Muscle of leg (tissue), 11 donors: Measurements from ENCODE around the gene CAMTA1. TPM values are rescaled to one million over a fixed set of nuclear protein-coding genes. Genes with fewer than 3 reads are reported as not detected.

ENCODE experiments used
- DNase-seq: peaks from one replicate; pipeline ENCODE4 v3.0.0; 2013
- H3K27ac ChIP-seq: one replicate; pipeline ENCODE4 v1.5.1; 2013; ENCODE audit warnings: mild to moderate bottlenecking, low read length, control low read depth
- H3K27me3 ChIP-seq: one replicate; pipeline ENCODE4 v1.6.1; 2013; ENCODE audit warnings: low read length; ENCODE audit not compliant: control insufficient read depth, insufficient read depth
- H3K36me3 ChIP-seq: one replicate; pipeline ENCODE4 v1.6.1; 2013; ENCODE audit warnings: low read length; ENCODE audit not compliant: control insufficient read depth, insufficient read depth
- H3K4me1 ChIP-seq: one replicate; pipeline ENCODE4 v1.6.1; 2013; ENCODE audit warnings: low read length; ENCODE audit not compliant: control insufficient read depth, insufficient read depth
- H3K4me3 ChIP-seq: one replicate; pipeline ENCODE4 v1.5.1; 2013; ENCODE audit warnings: low read length, control low read depth
- H3K9me3 ChIP-seq: replicated peaks from 2 replicates; pipeline ENCODE4 v1.6.1; 2013; ENCODE audit warnings: low read depth, low read length; ENCODE audit not compliant: control insufficient read depth
- WGBS: methylation state at CpG from one replicate; pipeline ENCODE4 v1.1.5; 2013; ENCODE audit warnings: missing lambda C conversion rate; ENCODE audit not compliant: insufficient coverage; 5-methylcytosine and 5-hydroxymethylcytosine counted together
- polyA plus RNA-seq, 8 donors: library from polyadenylated mRNA; unstranded; fragments of 120-200 nt; gene quantifications; one replicate each; pipeline versions ENCODE4 v1.2.1 to v1.2.3, GENCODE V29; 2013; ENCODE audit warnings: inconsistent platforms in 1 of 8, low replicate concordance in 1 of 8; ENCODE audit not compliant: insufficient read length in 8 of 8, insufficient read depth in 1 of 8
- total RNA-seq: library from RNA; stranded (reverse); fragments of 120-200 nt; gene quantifications from one replicate; pipeline ENCODE4 v1.2.4, GENCODE V29; 2013

Gene CAMTA1
- total and polyA plus RNA-seq, 9 donors: 36.4 to 56.4 (median 47.7) TPM

- H3K36me3 ChIP-seq: no peaks in the 10 kb centered on the region
- WGBS: 20% methylated on average over 2 of the region's 3 CpGs
- peaks cover 40% of the 10 kb centered on the region for H3K4me1 ChIP-seq
- no peak overlapping the region for H3K4me3 ChIP-seq
- H3K27ac ChIP-seq: peak overlapping the region; percentile 21
- H3K9me3 ChIP-seq: no peaks in the 10 kb centered on the region
- H3K27me3 ChIP-seq: peaks cover 4% of the 10 kb centered on the region
- peak; percentile 64 for DNase-seq
These were observed 857.7 kb downstream of the CAMTA1 start for GRCh38 chr1:7642781-7643529.

- Histone ChIP-seq H3K4me3 (no peak overlapping the region), H3K27ac (peak overlapping the region; percentile 21), H3K27me3 (peaks cover 8% of the 10 kb centered on the region), H3K4me1 (peaks cover 42% of the 10 kb centered on the region), H3K9me3 (no peaks in the 10 kb centered on the region), H3K36me3 (no peaks in the 10 kb centered on the region)
- peak; percentile 86 for DNase-seq
- 31% methylated on average over 10 of the region's 11 CpGs for WGBS
These were observed 858.3 kb downstream of the CAMTA1 start for GRCh38 chr1:7643530-7643929.

- H3K4me1 ChIP-seq: peaks cover 48% of the 10 kb centered on the region
- no CpG with 5 or more reads among the region's 3 CpGs for WGBS
These were observed 858.8 kb downstream of the CAMTA1 start for GRCh38 chr1:7644086-7644485.

DNA sequence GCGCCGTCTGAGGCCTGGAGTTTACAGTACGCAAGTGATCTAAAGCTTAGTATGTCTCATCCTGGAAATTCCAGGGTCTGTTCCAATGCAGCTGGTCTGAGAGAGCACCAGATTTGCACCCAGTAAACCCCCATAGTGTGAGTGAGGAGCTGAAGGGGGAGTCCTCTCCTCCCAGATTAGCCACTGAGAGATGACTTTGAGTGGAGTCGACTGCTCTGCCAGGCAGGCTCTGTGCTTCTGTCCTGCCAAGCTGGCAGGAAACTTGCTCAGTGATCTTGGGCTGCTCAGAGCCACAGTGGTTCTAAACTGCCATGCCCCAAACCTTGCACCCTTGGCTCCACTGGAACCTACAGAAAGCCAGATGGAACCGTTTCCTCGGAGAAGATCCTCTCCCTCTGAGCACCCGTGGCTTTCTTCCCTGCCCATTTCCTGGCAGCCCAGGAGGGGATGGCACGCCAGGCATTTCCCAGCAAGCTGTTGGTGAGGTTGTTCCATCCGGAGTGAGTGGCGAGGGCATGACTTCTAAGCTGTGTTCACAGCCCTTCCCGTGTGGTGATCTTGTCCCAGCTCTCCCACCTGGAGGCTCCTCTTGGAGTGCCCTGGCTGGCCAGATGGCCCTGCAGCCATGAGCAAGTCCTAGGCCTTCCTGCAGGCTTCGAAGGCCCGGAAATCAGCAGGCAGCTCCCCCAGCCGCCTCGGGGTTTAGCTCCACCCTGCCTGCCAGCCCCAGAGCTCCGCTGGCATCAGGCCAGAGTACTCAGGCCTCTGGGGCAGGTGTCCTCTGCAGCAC is 859.9 kb downstream of the CAMTA1 start:
- 62% methylated on average over 10 of the region's 16 CpGs for WGBS
- Histone ChIP-seq H3K4me3 (no peak overlapping the region), H3K27me3 (peaks cover 13% of the 10 kb centered on the region), H3K4me1 (peaks cover 52% of the 10 kb centered on the region), H3K27ac (peak overlapping the region; percentile 13), H3K36me3 (no peaks in the 10 kb centered on the region), H3K9me3 (no peaks in the 10 kb centered on the region)
- DNase-seq: peak; percentile 54

More at GRCh38 chr1:7644086-7644485, 858.8 kb downstream of the CAMTA1 start:
- Histone ChIP-seq H3K27me3 (peaks cover 10% of the 10 kb centered on the region), H3K4me3 (no peak overlapping the region), H3K9me3 (no peaks in the 10 kb centered on the region), H3K27ac (no peak overlapping the region), H3K36me3 (no peaks in the 10 kb centered on the region)
- no peak for DNase-seq

GRCh38 chr1:7645751-7646048 is 860.4 kb downstream of the CAMTA1 start:
- DNase-seq: no peak
- WGBS: no CpG with 5 or more reads among the region's 7 CpGs
- Histone ChIP-seq H3K9me3 (no peaks in the 10 kb centered on the region), H3K4me3 (no peak overlapping the region), H3K27me3 (peaks cover 15% of the 10 kb centered on the region), H3K4me1 (peaks cover 52% of the 10 kb centered on the region), H3K36me3 (no peaks in the 10 kb centered on the region), H3K27ac (no peak overlapping the region)

GRCh38 chr1:7646164-7646563 is 860.9 kb downstream of the CAMTA1 start:
- no peak overlapping the region for H3K4me3 ChIP-seq
- WGBS: 87% methylated on average over 3 of the region's 3 CpGs
- no peaks in the 10 kb centered on the region for H3K9me3 ChIP-seq
- H3K4me1 ChIP-seq: peaks cover 52% of the 10 kb centered on the region
- DNase-seq: no peak
- no peak overlapping the region for H3K27ac ChIP-seq
- H3K27me3 ChIP-seq: peaks cover 17% of the 10 kb centered on the region
- H3K36me3 ChIP-seq: no peaks in the 10 kb centered on the region

GRCh38 chr1:7646981-7647901 is 862.0 kb downstream of the CAMTA1 start:
- H3K27me3 ChIP-seq: peaks cover 20% of the 10 kb centered on the region
- H3K4me1 ChIP-seq: peaks cover 49% of the 10 kb centered on the region
- H3K4me3 ChIP-seq: no peak overlapping the region
- no peaks in the 10 kb centered on the region for H3K9me3 ChIP-seq
- WGBS: 35% methylated on average over 27 of the region's 30 CpGs
- no peaks in the 10 kb centered on the region for H3K36me3 ChIP-seq
- no peak overlapping the region for H3K27ac ChIP-seq
- DNase-seq: peak; percentile 59

DNA sequence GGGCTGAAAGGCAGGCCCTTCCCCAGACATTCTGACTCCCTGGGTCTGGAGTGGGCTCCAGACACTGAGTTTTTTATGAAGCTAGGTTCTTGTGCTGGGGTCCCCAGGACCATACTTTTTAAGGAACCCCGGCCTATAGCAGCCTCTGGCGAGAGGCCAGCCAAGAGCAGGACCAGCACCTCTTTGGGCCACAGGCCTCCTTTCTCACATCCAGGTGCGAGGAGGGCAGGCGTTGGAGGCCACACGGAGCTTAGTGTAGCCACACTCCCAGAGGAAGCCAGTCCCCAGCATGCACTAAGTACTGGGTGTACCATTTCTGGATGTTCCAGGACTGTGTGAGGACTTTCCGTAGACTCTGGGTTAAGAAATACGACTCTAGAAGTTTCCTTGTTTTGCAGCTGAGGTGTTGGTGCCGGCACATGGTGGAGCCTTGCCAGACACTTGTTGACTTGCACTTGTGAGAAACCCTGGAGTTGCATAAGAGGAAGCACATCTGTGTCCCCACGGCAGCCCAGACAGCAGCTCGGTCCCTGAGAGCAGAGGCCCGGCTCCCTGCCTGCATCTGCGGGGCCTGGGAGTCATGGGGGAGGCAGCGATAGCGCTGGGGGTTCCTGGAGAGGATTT is 863.6 kb downstream of the CAMTA1 start:
- H3K27ac ChIP-seq: no peak overlapping the region
- H3K36me3 ChIP-seq: no peaks in the 10 kb centered on the region
- peak; percentile 80 for DNase-seq
- H3K9me3 ChIP-seq: no peaks in the 10 kb centered on the region
- WGBS: 28% methylated on average over 10 of the region's 14 CpGs
- peaks cover 34% of the 10 kb centered on the region for H3K4me1 ChIP-seq
- H3K4me3 ChIP-seq: no peak overlapping the region
- H3K27me3 ChIP-seq: peaks cover 20% of the 10 kb centered on the region

DNA sequence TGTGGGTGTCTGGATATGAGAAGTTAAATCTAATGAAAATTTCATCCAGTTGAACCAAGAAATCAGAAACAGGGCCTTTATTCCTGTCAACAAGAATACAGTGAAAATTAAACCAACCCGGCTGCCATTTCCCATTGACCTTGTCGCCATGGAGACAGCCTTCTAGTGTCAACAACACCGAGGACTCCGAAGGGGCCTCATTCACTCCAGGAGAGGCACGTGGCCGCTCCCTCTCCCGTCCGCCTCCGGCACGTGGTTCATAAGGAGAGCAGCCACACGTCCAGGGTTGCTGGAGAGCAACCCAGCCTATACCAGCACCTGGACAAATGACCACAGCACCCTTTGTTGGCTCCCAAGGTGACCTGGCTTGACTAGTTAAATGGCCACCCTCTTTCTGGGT is 865.5 kb downstream of the CAMTA1 start:
- WGBS: 19% methylated on average over 9 of the region's 11 CpGs
- H3K27me3 ChIP-seq: peaks cover 20% of the 10 kb centered on the region
- H3K4me3 ChIP-seq: no peak overlapping the region
- DNase-seq: peak; percentile 43
- H3K9me3 ChIP-seq: no peaks in the 10 kb centered on the region
- no peaks in the 10 kb centered on the region for H3K36me3 ChIP-seq
- peaks cover 20% of the 10 kb centered on the region for H3K4me1 ChIP-seq
- H3K27ac ChIP-seq: no peak overlapping the region
